Progenitor cell of endocrine pancreas (in vitro differentiated cells): ENCODE measurements around the gene MTX1. TPM values are rescaled to one million over a fixed set of nuclear protein-coding genes. Genes with fewer than 3 reads are reported as not detected.
"Not testable (repeated sequence)": the region's sequence is repeated elsewhere in the genome, so short reads cannot be mapped to it uniquely, and the experiment has no call there.

Experiments used
- DNase-seq: peaks from one replicate; pipeline ENCODE4 v3.0.0; 2021; ENCODE audit warnings: low spot score; ENCODE audit not compliant: unreplicated experiment
- H3K27ac Mint-ChIP-seq: 2 replicates; pipeline ENCODE4 v1.8.0; 2021; ENCODE audit warnings: mild to moderate bottlenecking, moderate library complexity, mixed read lengths
- H3K27me3 Mint-ChIP-seq: 2 replicates; pipeline ENCODE4 v1.8.0; 2021; ENCODE audit warnings: mixed read lengths
- H3K36me3 Mint-ChIP-seq: 2 replicates; pipeline ENCODE4 v1.8.0; 2022; ENCODE audit warnings: mixed read lengths; ENCODE audit not compliant: insufficient read depth
- H3K4me1 Mint-ChIP-seq: 2 replicates; pipeline ENCODE4 v1.8.0; 2021; ENCODE audit warnings: low read depth, mixed read lengths
- H3K4me3 Mint-ChIP-seq: 2 replicates; pipeline ENCODE4 v1.8.0; 2021; ENCODE audit warnings: low read depth, mild to moderate bottlenecking, moderate library complexity, mixed read lengths
- H3K9me3 Mint-ChIP-seq: 2 replicates; pipeline ENCODE4 v1.8.0; 2021; ENCODE audit warnings: low read depth, mixed read lengths
- long read RNA-seq: library from polyadenylated mRNA; unstranded; transcript quantifications from one replicate; pipeline ENCODE4 v2.0.0, GENCODE V29; 2020
- total RNA-seq: library from RNA; stranded (reverse); gene quantifications from 2 replicates; pipeline ENCODE4 v1.2.1, GENCODE V29; 2021
- TF ChIP-seq, protein P1 (sequence below): fragments of 200-600 bp; sonication (generic); IDR thresholded peaks from one replicate; pipeline ENCODE4 v1.5.0; 2021; ENCODE audit warnings: antibody characterized with exemption, mild to moderate bottlenecking; ENCODE audit not compliant: unreplicated experiment

Gene MTX1, protein sequence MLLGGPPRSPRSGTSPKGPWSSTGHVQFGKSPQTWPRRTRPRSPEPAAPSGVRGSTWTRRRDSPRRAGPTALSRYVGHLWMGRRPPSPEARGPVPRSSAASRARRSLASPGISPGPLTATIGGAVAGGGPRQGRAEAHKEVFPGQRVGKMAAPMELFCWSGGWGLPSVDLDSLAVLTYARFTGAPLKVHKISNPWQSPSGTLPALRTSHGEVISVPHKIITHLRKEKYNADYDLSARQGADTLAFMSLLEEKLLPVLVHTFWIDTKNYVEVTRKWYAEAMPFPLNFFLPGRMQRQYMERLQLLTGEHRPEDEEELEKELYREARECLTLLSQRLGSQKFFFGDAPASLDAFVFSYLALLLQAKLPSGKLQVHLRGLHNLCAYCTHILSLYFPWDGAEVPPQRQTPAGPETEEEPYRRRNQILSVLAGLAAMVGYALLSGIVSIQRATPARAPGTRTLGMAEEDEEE
- 38.1 and 38.7 TPM in 2 replicates for total RNA-seq
- long read RNA-seq, transcript MTX1-204 (7 exons, 2,579 nt): minor isoform, 5 of 29 reads
- long read RNA-seq, transcript MTX1-202 (8 exons, 1,632 nt): major isoform, 18 of 29 reads
- long read RNA-seq, partial matches to known transcripts: 0 of 29 reads
- long read RNA-seq, other reads (novel, unspliced or antisense): 6 of 29 reads

DNA sequence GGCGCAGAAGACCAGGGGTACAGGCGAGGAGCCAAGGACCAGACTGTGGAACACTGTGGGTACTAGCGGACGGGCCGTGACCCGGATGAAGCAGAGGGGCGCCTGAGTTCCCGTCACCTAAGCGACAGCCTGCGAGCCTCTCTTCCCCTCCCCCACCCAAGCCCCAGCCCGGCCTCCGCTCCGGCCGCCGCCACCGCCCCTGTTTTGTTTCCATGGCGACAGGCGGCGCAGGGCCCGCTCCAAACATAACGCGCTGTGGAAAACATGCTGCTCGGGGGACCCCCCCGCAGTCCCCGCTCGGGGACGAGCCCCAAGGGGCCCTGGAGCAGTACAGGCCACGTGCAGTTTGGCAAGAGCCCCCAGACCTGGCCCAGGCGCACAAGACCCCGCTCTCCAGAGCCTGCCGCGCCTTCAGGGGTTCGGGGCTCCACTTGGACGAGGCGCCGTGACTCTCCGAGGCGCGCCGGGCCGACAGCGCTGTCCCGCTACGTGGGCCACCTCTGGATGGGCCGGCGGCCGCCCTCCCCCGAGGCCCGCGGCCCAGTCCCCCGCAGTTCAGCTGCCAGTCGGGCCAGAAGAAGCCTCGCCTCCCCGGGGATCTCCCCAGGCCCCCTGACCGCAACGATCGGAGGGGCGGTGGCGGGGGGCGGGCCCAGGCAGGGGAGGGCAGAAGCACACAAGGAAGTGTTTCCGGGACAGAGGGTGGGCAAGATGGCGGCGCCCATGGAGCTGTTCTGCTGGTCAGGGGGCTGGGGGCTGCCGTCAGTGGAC lies at the start of gene MTX1:
Gene MTX1 (plus strand): TSS at position 155 of the 771 bp plus-strand sequence. CDS start 110 bp downstream, at position 265.
- TF ChIP-seq, protein P1, sequence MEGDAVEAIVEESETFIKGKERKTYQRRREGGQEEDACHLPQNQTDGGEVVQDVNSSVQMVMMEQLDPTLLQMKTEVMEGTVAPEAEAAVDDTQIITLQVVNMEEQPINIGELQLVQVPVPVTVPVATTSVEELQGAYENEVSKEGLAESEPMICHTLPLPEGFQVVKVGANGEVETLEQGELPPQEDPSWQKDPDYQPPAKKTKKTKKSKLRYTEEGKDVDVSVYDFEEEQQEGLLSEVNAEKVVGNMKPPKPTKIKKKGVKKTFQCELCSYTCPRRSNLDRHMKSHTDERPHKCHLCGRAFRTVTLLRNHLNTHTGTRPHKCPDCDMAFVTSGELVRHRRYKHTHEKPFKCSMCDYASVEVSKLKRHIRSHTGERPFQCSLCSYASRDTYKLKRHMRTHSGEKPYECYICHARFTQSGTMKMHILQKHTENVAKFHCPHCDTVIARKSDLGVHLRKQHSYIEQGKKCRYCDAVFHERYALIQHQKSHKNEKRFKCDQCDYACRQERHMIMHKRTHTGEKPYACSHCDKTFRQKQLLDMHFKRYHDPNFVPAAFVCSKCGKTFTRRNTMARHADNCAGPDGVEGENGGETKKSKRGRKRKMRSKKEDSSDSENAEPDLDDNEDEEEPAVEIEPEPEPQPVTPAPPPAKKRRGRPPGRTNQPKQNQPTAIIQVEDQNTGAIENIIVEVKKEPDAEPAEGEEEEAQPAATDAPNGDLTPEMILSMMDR: no peak
- Mint-ChIP-seq H3K4me1 (peaks cover 19% of the 10 kb centered on the region), H3K27ac (peak within 1 kb of the TSS; percentile 97), H3K9me3 (no peaks in the 10 kb centered on the region), H3K36me3 (no peaks in the 10 kb centered on the region), H3K4me3 (peak within 1 kb of the TSS; percentile 90), H3K27me3 (no peaks in the 10 kb centered on the region)
- DNase-seq: peak; percentile 72

DNA sequence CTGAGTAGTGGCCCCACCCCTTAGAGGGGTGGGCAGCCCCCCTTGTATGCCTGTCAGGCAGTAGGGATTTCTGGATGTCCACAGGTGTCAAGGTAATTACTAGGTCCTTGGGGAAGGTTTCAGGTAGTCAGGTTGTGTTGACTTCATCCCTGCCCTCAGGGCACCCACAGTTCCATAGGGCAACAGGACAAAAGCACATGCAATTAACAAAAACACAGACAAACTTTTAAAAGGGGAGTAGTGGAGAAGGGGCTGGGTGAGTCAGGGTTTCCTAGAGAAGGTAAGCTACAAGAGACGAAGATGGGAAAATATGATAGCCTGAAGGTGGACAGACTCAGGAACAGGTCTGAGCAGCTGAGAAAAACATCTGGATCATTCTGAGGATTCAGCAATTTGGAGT lies 49.5 kb upstream of the MTX1 start:
- Mint-ChIP-seq H3K4me3 (no peak overlapping the region), H3K27ac (no peak overlapping the region), H3K36me3 (no peaks in the 10 kb centered on the region), H3K4me1 (no peaks in the 10 kb centered on the region), H3K27me3 (peaks cover 25% of the 10 kb centered on the region), H3K9me3 (no peaks in the 10 kb centered on the region)
- TF ChIP-seq, protein P1: no peak
- no peak for DNase-seq

DNA sequence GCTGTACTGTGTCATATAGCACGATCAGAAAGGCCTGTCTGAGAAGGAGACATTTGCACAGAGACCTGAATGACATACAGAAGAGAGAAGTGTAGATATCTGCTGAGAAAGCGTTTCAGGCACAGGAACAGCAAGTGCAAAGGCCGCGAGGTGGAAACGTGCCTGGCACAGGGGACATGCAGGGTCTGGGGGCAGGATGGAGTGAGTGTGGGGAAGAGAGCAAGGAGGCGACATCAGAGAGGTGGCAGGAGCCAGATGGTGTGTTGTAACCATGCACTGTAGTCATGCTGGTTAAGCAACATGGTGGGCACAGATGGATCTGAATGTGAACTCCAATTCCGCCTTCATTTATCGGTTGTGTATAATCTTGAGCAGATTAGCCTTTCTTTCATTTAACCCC lies 48.4 kb upstream of the MTX1 start:
- Mint-ChIP-seq H3K27me3 (peaks cover 20% of the 10 kb centered on the region), H3K9me3 (no peaks in the 10 kb centered on the region), H3K4me1 (no peaks in the 10 kb centered on the region), H3K4me3 (no peak overlapping the region), H3K27ac (peak overlapping the region; percentile 17), H3K36me3 (no peaks in the 10 kb centered on the region)
- no peak for DNase-seq
- TF ChIP-seq, protein P1: no peak

DNA sequence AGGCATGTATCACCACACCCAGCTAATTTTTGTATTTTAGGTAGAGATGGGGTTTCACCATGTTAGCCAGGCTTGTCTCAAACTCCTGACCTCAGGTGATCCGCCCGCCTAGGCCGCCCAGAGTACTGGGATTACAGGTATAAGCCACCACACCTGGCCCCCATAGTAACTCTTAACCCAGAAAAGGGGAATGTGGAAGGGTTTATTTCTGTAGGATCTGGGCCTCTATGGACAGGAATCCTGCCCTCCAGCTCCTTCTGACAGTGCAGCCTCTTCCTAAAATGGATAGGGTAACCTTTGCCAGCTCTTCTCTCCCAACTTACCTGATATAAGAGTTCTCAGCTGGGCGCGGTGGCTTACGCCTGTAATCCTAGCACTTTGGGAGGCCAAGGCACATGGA lies 45.9 kb upstream of the MTX1 start:
- not testable (repeated sequence) for H3K4me1 Mint-ChIP-seq, H3K4me3 Mint-ChIP-seq, DNase-seq, H3K36me3 Mint-ChIP-seq, H3K9me3 Mint-ChIP-seq, H3K27ac Mint-ChIP-seq
- peaks cover 15% of the 10 kb centered on the region for H3K27me3 Mint-ChIP-seq

DNA sequence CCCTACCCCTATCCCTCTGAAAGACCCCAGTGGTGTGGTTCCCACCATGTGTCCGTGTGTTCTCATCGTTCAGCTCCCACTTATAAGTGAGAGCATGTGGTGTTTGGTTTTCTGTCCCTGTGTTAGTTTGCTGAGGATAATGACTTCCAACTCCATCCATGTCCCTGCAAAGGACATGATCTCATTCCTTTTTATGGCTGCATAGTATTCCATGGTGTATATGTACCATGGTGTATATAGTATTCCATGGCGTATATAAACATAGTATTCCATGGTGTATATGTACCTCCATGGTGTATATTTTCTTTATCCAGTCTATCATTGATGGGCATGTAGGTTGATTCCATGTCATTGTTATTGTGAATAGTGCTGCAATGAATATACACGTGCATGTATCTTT lies 44.7 kb upstream of the MTX1 start:
- DNase-seq, H3K27ac Mint-ChIP-seq, H3K9me3 Mint-ChIP-seq, H3K4me3 Mint-ChIP-seq, H3K4me1 Mint-ChIP-seq, H3K36me3 Mint-ChIP-seq: not testable (repeated sequence)
- H3K27me3 Mint-ChIP-seq: peaks cover 15% of the 10 kb centered on the region

DNA sequence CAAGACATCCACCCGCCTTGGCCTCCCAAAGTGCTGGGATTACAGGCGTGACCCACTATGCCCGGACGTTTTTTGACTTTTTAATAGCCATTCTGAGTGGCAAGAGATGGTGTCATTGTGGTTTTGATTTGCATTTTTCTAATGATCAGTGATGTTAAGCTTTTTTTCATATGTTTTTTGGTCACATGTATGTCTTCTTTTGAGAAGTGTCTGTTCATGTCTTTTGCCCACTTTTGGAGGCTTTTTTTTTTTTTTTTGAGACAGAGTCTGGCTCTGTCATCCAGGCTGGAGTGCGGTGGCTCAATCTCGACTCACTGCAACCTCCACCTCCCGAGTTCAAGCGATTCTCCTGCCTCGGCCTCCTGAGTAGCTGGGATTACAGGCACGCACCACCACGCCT lies 43.9 kb upstream of the MTX1 start:
- H3K27me3 Mint-ChIP-seq: peaks cover 10% of the 10 kb centered on the region
- not testable (repeated sequence) for H3K9me3 Mint-ChIP-seq, H3K4me3 Mint-ChIP-seq, DNase-seq, H3K4me1 Mint-ChIP-seq, H3K27ac Mint-ChIP-seq, H3K36me3 Mint-ChIP-seq
